GM19324 (cell line): ENCODE measurements around the gene PPP1R14D.

ENCODE experiments used
- ATAC-seq: cut with Tn5 transposase; IDR thresholded peaks from one replicate; pipeline ENCODE4 v1.9.1; 2021; ENCODE audit warnings: mild to moderate bottlenecking, moderate library complexity; ENCODE audit not compliant: unreplicated experiment, low FRiP score

The PPP1R14D gene

GRCh38 chr15:40853241-40853890, 24.9 kb upstream of the PPP1R14D start:
- ATAC-seq, result no peak

GRCh38 chr15:40852529-40852928, 24.0 kb upstream of the PPP1R14D start:
- no peak for ATAC-seq

DNA sequence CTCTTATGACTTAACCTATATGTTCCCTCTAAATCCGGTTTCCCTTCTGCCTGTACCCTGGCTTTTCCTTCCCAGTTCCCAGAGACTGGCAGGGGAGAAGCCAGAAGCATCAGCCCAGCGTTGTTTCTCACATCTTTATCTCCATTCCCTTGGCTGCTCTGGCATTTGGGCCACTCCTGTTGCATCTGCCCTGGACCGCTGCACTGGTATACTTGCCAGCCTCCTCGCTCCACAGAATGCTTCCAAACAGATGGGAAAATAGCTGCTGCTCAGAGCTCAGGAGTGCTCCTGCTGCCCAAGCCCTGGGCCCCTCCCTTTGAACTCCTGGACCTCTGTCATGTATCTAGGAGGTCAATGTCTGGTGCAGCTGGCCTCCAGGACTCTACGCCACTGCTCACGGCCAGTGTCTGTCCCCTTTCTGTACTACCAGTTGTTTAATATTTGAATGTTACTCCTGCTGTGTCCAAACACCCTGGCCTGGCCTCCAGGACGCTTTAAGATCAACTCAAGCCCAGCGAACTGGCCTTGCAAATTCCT, 22.1 kb upstream of the PPP1R14D start:
- no peak for ATAC-seq

- peak; percentile 70 for ATAC-seq
Measured at GRCh38 chr15:40847223-40847961, 18.9 kb upstream of the PPP1R14D start.

DNA sequence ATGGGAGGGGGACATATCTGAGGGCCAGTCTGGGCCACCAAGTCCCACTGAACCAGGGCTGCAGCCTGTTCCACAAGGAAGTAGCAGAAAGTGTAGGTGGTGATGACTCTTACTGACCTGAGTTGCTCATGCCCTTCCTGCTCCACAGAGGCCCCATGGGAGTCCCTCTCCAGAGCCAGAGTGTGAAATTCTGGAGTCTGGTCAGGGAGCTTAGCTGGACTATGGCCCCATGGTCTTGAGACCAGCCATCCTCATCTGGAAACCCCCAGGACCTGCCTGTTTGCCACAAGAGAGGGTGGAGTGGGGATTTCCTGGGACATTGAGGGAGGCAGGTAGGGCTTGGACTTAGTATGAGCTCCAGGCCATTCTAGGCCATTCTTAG, 18.3 kb upstream of the PPP1R14D start:
- peak; percentile 14 for ATAC-seq

DNA sequence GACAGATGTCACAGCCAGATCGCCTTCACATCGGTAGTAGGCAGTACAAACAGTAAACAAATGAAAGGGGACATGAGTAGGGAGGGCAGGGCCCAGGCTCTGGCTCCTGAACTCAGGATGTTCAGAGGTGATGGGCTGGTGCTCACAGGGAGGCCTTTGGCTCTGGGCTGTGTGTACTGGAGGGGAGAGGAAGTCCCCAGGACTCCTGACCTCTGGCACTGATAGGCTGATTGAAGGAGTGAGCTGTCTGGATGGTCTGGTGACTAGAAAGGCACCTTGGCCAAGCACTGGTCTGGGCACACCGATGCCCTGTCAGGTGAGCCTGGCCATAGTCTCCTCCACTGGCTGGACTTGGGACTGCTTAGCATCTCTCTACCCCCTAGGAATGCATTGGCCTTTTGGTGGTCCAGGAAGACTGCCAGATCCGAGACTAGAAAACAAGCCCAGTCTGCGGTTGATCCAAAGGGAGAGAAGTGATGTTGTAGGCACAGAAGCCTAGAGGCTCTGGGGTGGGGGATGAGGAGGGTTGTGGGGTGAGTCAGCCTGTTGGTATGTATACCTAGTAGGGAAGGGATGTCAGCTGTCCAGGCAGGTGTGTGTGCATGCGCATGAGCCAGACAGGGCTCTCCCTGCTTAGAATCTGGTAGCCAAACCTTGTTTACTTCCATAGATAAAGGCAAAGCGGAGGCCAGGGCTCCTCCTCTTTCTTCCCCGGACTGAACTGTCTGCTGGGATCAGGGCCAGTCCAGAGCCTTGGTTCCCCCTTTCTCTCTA, 17.2 kb upstream of the PPP1R14D start:
- ATAC-seq, result no peak

DNA sequence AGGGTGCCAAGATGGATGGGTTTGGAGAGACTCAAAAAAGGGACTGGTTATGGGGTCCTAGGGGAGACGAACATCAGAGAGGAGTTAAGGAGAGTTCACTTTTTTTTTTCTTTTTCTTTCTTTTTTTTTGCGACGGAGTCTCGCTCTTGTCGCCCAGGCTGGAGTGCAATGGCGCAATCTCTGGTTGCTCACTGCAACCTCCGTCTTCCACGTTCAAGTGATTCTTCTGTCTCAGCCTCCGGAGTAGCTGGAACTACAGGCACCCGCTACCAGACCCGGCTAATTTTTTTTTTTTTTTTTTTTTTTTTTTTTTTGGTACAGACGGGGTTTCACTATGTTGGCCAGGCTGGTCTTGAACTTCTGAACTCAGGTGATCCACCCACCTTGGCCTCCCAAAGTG, 16.5 kb upstream of the PPP1R14D start:
- ATAC-seq, result no peak

GRCh38 chr15:40844696-40845030, 16.2 kb upstream of the PPP1R14D start:
- no peak for ATAC-seq

GRCh38 chr15:40843885-40844695, 15.6 kb upstream of the PPP1R14D start, which contains the start of gene SPINT1:
Gene SPINT1 (plus strand): TSS chr15:40844048. CDS start chr15:40844555, 507 bp downstream.
- no peak for ATAC-seq

GRCh38 chr15:40843261-40843884, 14.9 kb upstream of the PPP1R14D start:
- no peak for ATAC-seq

DNA sequence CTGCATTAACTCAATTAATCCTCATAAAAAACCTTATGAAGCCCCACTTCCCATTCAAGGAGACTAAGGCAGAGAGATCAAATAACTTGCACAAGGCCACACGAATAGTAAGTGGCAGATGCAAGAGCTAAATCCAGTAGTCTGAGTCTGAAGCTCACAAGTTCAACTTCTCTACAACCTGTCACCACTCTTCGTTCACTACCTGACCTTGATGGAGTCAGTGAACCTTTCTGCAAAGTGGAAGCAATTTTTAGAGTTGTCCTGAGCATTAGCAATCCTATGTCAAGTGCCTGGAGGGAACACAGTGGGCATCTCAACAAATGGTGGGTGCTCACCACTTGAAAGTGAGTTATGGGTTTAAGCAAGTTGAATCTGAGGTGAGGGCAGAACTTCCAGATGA, 13.2 kb upstream of the PPP1R14D start:
- ATAC-seq, result no peak

DNA sequence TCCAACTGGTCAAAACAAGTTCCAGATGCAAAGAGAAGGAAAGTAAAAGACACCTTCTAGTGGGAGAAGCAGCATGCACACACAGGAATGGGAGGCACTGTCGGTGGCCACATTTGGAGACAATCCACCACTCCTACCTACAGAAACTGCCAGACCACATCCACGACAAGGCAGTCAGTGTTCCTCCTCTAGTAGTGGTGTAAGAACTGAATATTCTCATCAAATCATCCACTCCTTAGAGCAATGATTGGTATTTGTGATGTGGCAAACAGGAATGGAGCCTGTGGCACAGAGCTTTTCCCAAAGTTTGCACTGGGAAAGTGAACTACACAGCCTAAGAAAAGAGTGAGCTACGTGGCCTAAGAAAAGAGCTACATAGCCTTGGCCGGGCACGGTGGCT, 10.2 kb upstream of the PPP1R14D start:
- no peak for ATAC-seq

DNA sequence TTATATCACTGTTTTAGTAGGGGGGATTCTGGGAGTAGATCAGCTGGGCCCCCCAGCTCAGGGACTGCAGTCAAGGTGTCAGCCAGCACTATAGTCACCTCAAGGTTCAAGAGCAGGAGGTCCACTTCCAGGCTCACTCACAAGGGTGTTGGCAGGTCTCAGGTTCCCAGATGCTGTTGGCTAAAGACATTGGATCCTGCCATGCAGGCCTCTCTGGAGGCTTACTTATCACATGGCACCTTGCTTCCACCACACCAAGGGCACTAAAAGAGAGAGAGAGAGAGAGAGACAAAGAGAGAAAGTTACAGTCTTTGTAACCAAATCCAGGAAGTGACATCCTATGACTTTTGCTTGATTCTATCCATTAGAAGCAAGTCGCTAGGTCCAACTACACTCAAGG, 7.5 kb upstream of the PPP1R14D start:
- no peak for ATAC-seq

DNA sequence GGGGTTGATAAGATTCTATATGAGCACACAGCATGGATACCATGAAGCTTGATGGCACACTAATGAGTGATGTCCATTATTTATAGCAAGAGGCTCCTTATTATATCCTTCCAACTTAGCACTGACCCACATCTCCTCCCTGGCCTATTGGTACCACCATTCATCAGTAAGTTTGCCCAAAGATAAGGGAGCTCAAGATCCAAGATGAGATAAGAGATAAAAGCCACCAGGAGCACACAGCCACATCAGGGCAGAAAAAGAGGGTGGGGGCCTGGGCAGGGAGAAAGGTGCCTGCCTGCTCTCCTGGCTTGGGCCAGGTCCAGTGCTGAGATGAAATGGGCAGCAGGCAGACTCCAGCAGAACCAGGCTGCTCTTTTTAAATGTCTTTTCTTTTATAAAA, 4.4 kb upstream of the PPP1R14D start:
- no peak for ATAC-seq

DNA sequence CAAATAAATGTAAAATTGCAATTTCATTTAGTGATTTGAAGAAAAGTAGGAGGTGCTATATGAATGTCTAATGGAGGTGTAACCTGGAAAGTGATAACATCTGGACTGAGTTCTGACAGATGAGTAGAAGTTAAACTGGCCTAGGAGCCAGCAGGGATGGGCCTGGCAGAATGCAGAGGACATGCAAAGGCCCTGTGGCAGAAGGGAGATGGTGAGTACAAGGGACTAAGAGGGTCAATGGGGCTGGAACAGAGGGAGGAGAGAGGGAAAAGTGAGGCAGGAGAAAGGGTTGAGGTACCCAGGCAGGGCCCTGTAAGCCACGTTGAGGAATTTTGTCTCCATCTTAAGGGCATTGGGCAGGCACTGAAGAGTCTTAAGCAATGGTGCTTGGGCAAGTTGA, 3.4 kb upstream of the PPP1R14D start:
- ATAC-seq, result no peak

DNA sequence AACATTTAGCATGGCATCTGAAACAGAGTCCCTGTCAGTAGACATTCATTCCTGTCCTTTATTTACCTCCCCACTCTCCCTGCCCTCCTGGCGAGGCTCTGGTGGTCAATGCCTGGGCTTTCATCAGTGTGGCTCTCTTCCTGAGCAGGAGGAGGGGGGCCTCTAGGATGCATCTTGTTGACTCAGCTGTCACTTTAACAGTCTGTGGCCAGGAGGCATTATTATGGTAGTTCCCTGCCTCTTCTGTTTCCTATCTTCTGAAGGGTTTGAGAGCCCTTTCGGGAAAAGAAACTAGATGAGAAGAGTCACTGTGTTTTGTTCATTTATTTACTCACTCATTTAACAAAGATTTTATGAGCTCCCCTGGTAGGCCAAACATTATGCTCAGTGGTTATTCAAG, 2.4 kb upstream of the PPP1R14D start:
- no peak for ATAC-seq

DNA sequence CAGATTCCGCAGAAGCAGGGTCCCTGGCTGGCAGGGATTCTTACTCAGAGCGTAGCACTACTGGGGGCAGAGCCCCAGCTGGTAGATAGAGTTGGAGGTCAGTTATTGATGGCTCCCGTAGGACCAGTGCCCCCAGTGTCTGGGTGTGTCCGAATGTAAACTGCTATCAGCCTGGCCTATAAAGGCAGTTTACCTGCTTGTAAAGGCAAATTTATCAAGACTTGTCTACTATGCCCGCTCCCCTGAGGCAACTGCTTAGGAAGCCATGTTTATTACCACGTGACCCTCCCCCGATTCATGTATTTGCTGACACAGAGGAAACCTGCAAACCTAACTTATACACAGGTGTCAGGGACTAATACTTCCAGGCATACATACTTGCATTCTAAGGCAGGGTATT, 607 bp upstream of the PPP1R14D start:
- no peak for ATAC-seq

- no peak for ATAC-seq
Measured at GRCh38 chr15:40826423-40827075, 2.0 kb downstream of the PPP1R14D start.

GRCh38 chr15:40825661-40826422, 2.7 kb downstream of the PPP1R14D start:
- no peak for ATAC-seq
